Mammary epithelial cell (primary cell): ENCODE measurements around the gene NEK4.

ENCODE experiments used
- CTCF ChIP-seq, 2 donors: IDR thresholded peaks in 1 of 2; conservative IDR thresholded peaks in 1 of 2; 2 replicates each; pipeline ENCODE4 v1.5.1; 2011 to 2012; ENCODE audit warnings: inconsistent platforms in 2 of 2, low read length in 2 of 2, mild to moderate bottlenecking in 2 of 2, control low read depth in 1 of 2, low read depth in 1 of 2; ENCODE audit not compliant: insufficient read depth in 1 of 2; ENCODE audit errors: extremely low read depth in 1 of 2
- EZH2 ChIP-seq: IDR thresholded peaks from 2 replicates; pipeline ENCODE4 v1.6.1; 2012; ENCODE audit warnings: low read length, inconsistent platforms, borderline replicate concordance

GRCh38 chr3:52723935-52724334, 46.8 kb downstream of the NEK4 start:
- TF ChIP-seq EZH2 (no peak), CTCF (conservative IDR thresholded peaks at IDR 0.05 in 1 of 2, IDR thresholded peaks at IDR 0.05 in 1 of 2; ENCODE audit: extremely low read depth in 1 of 2, insufficient read depth in 1 of 2, low read depth in 1 of 2, low read length in 2 of 2) (no peak)
